Left cardiac atrium (tissue), 4 donors: ENCODE results near the gene SOX1. TPM values are rescaled to one million over a fixed set of nuclear protein-coding genes. Genes with fewer than 3 reads are reported as not detected.

ENCODE experiments used
- ATAC-seq, 2 donors: fragments of 200-7000 bp; cut with Tn5 transposase; one replicate each; pipeline ENCODE4 v1.9.1; 2020; ENCODE audit warnings: mild to moderate bottlenecking in 2 of 2, moderate library complexity in 2 of 2
- DNase-seq: peaks from one replicate; pipeline ENCODE4 v3.0.0-alpha.2; 2020
- intact Hi-C, 2 donors: fragments of 100-400 bp; cut with DNase I; formaldehyde crosslinking; loops; one replicate each; pipeline versions ENCODE4 v1.14.1 to v1.15.1; 2022 to 2023
- total RNA-seq, 2 donors: library from RNA; stranded (reverse); fragmentation: NEBNext Ultra II Directional; extraction: Animal tissue kit (Norgen Biotek cat#: 25700); gene quantifications; one replicate each; pipeline ENCODE4 v1.2.1, GENCODE V29; 2021
- donor health status: DM: no; HTN: yes; CAD: no.
- donor health status: DM: no; HTN: yes; CAD: no; lungs with severe emphysema.
- donor health status: DM: yes; HTN: yes; CAD: no.
- donor health status: Dilated cardiomyopathy.

The SOX1 gene
- total RNA-seq, 2 donors from 2014 or later: not detected

GRCh38 chr13:112057736-112058518 lies 9.0 kb upstream of the SOX1 start:
- no peak for DNase-seq
- no peak for ATAC-seq
- intact Hi-C loops: no loop called here

DNA sequence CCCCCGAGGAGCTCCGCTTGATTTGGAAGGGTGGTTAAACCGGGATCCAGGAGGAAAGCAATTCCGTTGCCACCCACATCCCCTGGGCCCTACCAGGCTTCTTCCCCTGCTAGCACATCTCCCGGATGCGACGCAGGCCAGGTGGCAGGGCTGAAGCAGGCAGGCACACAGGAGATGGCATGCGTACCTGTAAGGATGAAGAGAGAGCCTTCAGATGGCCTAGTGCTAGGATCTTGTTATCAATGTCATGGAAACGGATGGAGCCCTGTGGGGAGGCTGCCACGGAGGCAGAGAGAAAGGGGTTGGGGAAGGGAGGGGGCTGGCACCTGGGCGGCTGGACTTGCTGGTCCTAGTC lies 8.5 kb upstream of the SOX1 start:
- DNase-seq: no peak
- no peak for ATAC-seq
- intact Hi-C loops: no loop called here

DNA sequence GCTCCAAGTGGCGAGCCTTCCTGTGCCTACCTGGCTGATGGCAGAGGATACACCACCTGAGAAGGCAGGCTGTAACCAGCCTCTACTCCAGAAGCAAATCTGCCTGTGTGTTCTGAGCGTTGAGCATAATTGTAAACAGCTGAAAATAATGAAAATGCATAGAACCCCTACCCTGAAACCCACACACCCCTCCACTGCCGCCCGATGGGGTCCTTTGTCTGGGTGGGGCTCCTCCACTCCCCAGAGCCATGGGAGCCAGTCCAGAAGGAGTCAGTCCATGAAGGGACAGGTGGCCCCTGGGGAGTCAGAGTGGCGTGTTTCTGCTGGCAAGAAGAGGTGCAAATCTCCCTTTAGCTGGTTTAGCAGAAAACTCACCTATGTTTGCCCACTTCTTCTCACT lies 8.0 kb upstream of the SOX1 start:
- intact Hi-C loops: no loop called here
- ATAC-seq (no peak), DNase-seq (no peak)

DNA sequence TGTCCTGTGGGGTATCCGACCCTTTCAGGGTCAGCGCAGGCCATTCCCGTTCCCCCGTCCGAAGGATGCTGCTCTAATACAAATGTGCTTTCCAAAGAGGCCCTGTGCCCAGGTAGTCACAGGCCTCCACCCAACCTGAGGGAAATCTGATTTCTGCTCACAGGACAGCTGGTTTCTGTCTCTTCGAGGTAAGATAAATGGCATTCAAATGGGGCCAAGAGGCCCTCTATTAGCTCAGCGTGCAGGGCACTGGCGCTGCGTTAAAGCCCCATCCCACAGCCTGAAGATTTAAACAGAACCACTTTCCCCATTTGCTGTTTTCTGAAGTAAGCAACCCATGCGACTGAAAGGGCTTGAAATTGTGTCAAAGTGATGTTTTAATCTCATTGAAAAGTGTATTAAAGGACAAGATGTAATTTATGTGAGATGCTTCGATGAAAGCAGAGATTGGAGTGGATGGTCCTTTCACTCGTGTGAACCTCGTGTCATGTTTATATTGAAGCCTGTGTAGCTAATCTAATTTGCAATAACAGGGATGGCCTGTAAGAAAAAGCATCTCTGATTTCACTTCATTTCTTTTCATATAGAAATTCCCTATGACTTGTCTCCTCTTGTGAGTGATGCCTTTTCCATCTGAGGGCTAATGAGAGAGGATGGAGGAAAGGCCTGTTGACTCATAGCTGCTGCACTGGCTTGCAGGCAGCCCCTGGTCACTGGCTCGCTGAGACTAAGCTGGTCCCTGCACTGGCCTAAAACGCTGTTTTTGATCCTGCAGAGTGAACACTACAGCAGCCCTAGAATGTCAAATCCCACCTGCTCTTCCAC lies 7.3 kb upstream of the SOX1 start:
- ATAC-seq (no peak), DNase-seq (no peak)
- intact Hi-C loops: no loop called here

DNA sequence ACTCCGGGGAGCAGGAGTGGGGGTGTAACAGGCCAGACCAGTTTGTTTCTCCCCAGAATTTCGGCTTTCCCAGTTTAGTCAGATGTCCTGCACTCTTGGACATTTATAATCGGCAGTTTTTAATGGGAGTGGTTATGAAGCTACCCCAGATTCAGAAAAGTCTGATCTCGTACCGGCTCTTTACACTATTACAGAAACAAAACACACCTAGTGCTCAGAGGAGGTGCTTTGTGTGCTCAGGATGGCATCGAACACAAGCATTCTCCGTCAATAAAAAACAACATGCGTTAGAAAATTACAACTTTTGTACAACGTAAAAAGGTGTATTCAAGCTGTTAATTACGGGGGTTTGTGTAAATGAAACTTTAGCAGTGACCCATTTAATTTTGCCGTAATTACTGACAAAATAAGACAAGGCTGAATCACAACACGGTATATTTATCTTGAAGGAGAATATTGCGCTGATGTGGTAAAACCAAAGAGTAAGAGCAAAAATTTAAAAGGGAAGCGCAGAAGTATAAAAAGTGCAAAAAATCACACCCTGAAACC lies 6.6 kb upstream of the SOX1 start:
- no peak for ATAC-seq
- intact Hi-C loops: no loop called here
- no peak for DNase-seq

DNA sequence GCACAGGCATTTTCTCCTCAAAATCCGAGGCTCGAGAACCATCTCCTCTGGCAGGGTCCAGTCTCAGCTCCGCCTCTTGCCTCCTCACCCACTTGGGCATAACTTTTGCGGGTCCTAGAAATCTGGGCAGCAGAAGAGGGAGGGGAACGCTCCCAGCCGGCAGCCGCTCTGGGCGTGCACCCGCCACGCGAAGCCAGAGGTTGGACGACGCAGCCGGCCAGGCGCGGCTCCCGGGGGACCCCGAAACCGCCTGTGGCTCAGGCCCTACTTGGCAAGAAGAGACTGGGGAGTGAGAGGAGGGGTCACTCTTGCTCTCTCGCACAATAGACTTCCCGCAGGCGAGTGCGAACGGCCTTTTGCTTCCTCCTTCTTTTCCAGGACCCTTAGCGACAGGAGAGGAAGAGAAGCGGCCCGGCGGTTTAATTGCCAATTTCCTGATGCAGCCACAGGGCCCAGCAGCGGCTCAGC lies 6.0 kb upstream of the SOX1 start:
- intact Hi-C loops: no loop called here
- DNase-seq: no peak
- peak in 1 of 2 donors; percentile 45 for ATAC-seq

- ATAC-seq (no peak), DNase-seq (no peak)
- intact Hi-C loops: no loop called here
These were observed 5.4 kb upstream of the SOX1 start for GRCh38 chr13:112061367-112062061.

- ATAC-seq (no peak), DNase-seq (no peak)
- intact Hi-C loops: no loop called here
These were observed 4.8 kb upstream of the SOX1 start for GRCh38 chr13:112062072-112062567.

GRCh38 chr13:112062571-112063570 lies 4.1 kb upstream of the SOX1 start:
- intact Hi-C loops: no loop called here
- ATAC-seq (no peak), DNase-seq (no peak)

GRCh38 chr13:112063807-112064206 lies 3.1 kb upstream of the SOX1 start:
- DNase-seq (no peak), ATAC-seq (no peak)
- intact Hi-C loops: no loop called here

DNA sequence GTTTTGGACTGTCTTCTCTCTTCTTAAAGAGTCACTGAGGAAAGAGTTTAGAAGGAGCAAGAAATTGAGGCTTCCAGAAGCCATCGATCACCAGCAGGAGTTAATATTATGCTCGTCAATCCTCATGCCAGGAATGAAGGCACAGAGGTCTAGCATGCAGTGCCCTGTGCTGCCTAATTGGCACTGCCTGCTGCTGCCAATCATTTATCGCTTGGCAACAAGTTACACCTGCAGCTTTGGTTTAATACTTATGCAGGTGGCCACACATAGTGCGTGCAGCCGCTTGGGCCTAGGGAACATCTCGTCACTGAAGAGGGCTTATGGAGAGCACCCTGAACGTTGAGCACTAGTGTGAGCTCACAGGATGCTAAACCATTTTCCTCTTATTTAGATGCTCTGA lies 2.7 kb upstream of the SOX1 start:
- DNase-seq: no peak
- intact Hi-C loops: no loop called here

DNA sequence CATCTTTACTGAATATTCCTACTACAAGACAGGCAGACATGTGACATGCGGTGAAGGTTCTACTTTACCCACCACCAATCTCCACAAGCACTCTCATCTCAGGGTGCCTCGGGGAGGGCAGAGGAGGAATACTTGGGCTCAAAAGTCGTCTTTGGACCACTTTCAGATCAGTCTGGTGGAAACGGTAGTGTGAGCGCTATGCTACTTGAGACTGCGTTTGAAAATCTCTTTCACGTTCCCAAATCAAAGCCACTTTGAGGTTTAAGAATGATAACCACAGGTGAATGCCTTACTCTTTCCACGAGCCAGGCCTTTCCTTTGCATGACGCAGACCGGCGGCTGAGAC lies 1.5 kb upstream of the SOX1 start:
- ATAC-seq (no peak), DNase-seq (no peak)
- intact Hi-C loops: no loop called here

More for the DNA sequence above, 2.7 kb upstream of the SOX1 start:
- no peak for ATAC-seq

DNA sequence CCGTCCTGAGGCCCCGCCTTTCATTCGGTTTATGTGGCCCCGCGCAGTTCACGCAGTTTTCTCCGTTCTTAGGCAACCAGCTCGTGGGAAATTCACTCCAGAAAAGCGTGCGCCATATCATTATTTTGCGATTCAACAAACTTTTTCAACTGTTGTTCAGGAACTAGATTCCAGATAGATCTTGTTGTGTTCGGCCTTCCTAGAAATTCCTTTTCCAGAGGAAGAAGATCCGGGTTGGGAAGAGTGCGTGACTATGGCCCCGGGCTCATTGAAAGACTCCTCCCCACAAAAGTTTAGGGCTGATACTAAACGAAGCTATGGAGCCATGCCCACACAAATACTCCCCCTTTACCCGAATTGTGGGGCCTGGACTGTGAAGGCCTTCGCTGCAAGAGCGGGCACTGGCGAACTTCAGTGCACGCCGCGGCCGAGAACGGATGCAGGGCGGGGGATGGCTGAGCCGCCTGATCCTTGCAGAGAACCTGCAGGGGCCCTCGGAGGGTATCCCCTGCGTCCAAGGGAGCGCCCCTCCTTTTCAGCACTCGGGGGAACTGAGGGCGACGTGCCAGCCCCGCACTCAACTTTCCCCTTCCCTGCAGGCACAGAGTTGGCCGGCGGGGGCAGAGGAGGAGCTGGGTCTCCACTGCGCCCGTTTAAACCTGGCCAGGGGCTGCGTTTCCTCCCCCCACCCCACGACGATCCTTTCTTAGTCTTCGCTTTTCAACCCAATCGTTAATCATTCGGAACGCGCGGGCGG lies 904 bp upstream of the SOX1 start:
- intact Hi-C loops: no loop called here
- DNase-seq (no peak), ATAC-seq (no peak)

- DNase-seq: peak; percentile 70
- intact Hi-C loops: no loop called here
- ATAC-seq: peak; percentile 70 to 86
These were observed 335 bp upstream of the SOX1 start for GRCh38 chr13:112066624-112067004.

DNA sequence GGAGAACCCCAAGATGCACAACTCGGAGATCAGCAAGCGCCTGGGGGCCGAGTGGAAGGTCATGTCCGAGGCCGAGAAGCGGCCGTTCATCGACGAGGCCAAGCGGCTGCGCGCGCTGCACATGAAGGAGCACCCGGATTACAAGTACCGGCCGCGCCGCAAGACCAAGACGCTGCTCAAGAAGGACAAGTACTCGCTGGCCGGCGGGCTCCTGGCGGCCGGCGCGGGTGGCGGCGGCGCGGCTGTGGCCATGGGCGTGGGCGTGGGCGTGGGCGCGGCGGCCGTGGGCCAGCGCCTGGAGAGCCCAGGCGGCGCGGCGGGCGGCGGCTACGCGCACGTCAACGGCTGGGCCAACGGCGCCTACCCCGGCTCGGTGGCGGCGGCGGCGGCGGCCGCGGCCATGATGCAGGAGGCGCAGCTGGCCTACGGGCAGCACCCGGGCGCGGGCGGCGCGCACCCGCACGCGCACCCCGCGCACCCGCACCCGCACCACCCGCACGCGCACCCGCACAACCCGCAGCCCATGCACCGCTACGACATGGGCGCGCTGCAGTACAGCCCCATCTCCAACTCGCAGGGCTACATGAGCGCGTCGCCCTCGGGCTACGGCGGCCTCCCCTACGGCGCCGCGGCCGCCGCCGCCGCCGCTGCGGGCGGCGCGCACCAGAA lies 1.1 kb downstream of the SOX1 start:
- ATAC-seq (no peak), DNase-seq (no peak)
- intact Hi-C loops: no loop called here

DNA sequence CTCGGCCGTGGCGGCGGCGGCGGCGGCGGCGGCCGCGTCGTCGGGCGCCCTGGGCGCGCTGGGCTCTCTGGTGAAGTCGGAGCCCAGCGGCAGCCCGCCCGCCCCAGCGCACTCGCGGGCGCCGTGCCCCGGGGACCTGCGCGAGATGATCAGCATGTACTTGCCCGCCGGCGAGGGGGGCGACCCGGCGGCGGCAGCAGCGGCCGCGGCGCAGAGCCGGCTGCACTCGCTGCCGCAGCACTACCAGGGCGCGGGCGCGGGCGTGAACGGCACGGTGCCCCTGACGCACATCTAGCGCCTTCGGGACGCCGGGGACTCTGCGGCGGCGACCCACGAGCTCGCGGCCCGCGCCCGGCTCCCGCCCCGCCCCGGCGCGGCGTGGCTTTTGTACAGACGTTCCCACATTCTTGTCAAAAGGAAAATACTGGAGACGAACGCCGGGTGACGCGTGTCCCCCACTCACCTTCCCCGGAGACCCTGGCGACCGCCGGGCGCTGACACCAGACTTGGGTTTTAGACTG lies 1.7 kb downstream of the SOX1 start:
- ATAC-seq (no peak), DNase-seq (no peak)
- intact Hi-C loops: no loop called here
